Psoas muscle (tissue), 8 donors: ENCODE measurements around the gene DGCR8. TPM values are rescaled to one million over a fixed set of nuclear protein-coding genes. Genes with fewer than 3 reads are reported as not detected.

ENCODE experiments used
- ATAC-seq, 4 donors: fragments of 200-7000 bp; cut with Tn5 transposase; one replicate each; pipeline ENCODE4 v1.9.1; 2020; ENCODE audit warnings: moderate library complexity in 3 of 4, mild to moderate bottlenecking in 2 of 4
- DNase-seq, 2 donors: peaks; one replicate each; pipeline ENCODE4 v3.0.0-alpha.2; 2020
- H3K27ac ChIP-seq: fragments of 200-600 bp; one replicate; pipeline ENCODE4 v1.8.0; 2022
- H3K27me3 ChIP-seq, 3 donors: fragments of 200-600 bp in 1 of 3; one replicate each; pipeline versions ENCODE4 v1.6.1 to v1.8.0; 2013 to 2022; ENCODE audit warnings: low read length in 2 of 3, mild to moderate bottlenecking in 2 of 3, moderate library complexity in 1 of 3; ENCODE audit not compliant: insufficient read depth in 3 of 3
- H3K36me3 ChIP-seq, 2 donors: fragments of 200-600 bp in 1 of 2; one replicate each; pipeline versions ENCODE4 v1.6.1 to v1.8.0; 2013 to 2022; ENCODE audit warnings: low read depth in 1 of 2, mild to moderate bottlenecking in 1 of 2, moderate library complexity in 1 of 2; ENCODE audit not compliant: insufficient read depth in 1 of 2
- H3K4me1 ChIP-seq: fragments of 200-600 bp; one replicate; pipeline ENCODE4 v1.8.0; 2022
- H3K4me3 ChIP-seq: fragments of 200-600 bp; one replicate; pipeline ENCODE4 v1.8.0; 2022; ENCODE audit warnings: mild to moderate bottlenecking
- H3K9me3 ChIP-seq: fragments of 200-600 bp; one replicate; pipeline ENCODE4 v1.8.0; 2022
- CTCF ChIP-seq: fragments of 200-600 bp; IDR thresholded peaks from one replicate; pipeline ENCODE4 v1.8.0; 2022; ENCODE audit warnings: antibody characterized with exemption
- WGBS, 3 donors: extraction: QIAGEN DNeasy Blood & Tissue Kit; methylation state at CpG; one replicate each; pipeline versions ENCODE4 v1.1.6 to v1.1.7; 2013; 5-methylcytosine and 5-hydroxymethylcytosine counted together
- intact Hi-C, 2 donors: fragments of 100-400 bp; cut with DNase I; formaldehyde crosslinking; loops; one replicate each; pipeline versions ENCODE4 v1.11.0 to v1.14.2; 2022
- polyA plus RNA-seq, 3 donors: library from polyadenylated mRNA; stranded (reverse); fragments of 200-250 nt; gene quantifications; one replicate each; pipeline ENCODE4 v1.2.3, GENCODE V29; 2013
- total RNA-seq, 4 donors: library from RNA; stranded (reverse); fragmentation: NEBNext Ultra II Directional in 2 of 4; extraction: Animal tissue kit (Norgen Biotek cat#: 25700) in 2 of 4; gene quantifications; one replicate each; pipeline versions ENCODE4 v1.2.1 to v1.2.4, GENCODE V29; 2021 to 2023
- donor health status: healthy with polysubstance abuse.
- donor health status: DM: no; HTN: no; CAD: no; lungs with moderate emphysema.
- donor health status: Bipolar disorder and iron deficiency.
- donor health status: healthy.
- donor health status: DM: yes; HTN: yes; CAD: no.
- donor health status: DM: no; HTN: no; CAD: no.
- donor health status: DM: no; HTN: no; CAD: no.
- donor health status: DM: yes; HTN: yes; CAD: no.

DGCR8 gene
- total and polyA plus RNA-seq, 7 donors, result 10.5 to 21.5 (median 15.3) TPM

- H3K27ac ChIP-seq, result peak overlapping the region; percentile 70
- intact Hi-C loops, result no loop called here
- ATAC-seq, result peak in 2 of 4 donors; percentile 7 to 23
- H3K27me3 ChIP-seq, result no peaks in the 10 kb centered on the region
- H3K4me3 ChIP-seq, result no peak overlapping the region
- H3K9me3 ChIP-seq, result no peaks in the 10 kb centered on the region
- peaks cover 20 to 95% of the 10 kb centered on the region in 2 donors for H3K36me3 ChIP-seq
- H3K4me1 ChIP-seq, result peaks cover 7% of the 10 kb centered on the region
- WGBS, 3 donors, result 79 to 87% (median 81%) methylated on average over 15 of the region's 15 CpGs
- DNase-seq, result no peak
- TF ChIP-seq CTCF, result no peak
Observed at GRCh38 chr22:20094197-20094807, 14.3 kb downstream of the DGCR8 start.

- Histone ChIP-seq H3K4me3 (no peak overlapping the region), H3K27me3 (no peaks in the 10 kb centered on the region), H3K27ac (no peak overlapping the region), H3K9me3 (no peaks in the 10 kb centered on the region), H3K36me3 (peaks cover 10 to 95% of the 10 kb centered on the region in 2 donors), H3K4me1 (peaks cover 7% of the 10 kb centered on the region)
- no peak for TF ChIP-seq CTCF
- no peak for DNase-seq
- no peak for ATAC-seq
- 94 to 97% (median 96%) methylated on average over 4 of the region's 4 CpGs for WGBS, 3 donors
- intact Hi-C loops, result no loop called here
Observed at GRCh38 chr22:20095521-20095920, 15.5 kb downstream of the DGCR8 start.

GRCh38 chr22:20096574-20097420 lies 16.8 kb downstream of the DGCR8 start:
- H3K27me3 ChIP-seq, result no peaks in the 10 kb centered on the region
- no peak overlapping the region for H3K27ac ChIP-seq
- 96 to 99% (median 96%) methylated on average over 2 of the region's 2 CpGs for WGBS, 3 donors
- no peaks in the 10 kb centered on the region for H3K9me3 ChIP-seq
- no peak for TF ChIP-seq CTCF
- H3K36me3 ChIP-seq, result peaks cover 3 to 95% of the 10 kb centered on the region in 2 donors
- intact Hi-C loops, result no loop called here
- DNase-seq (no peak), ATAC-seq (no peak)
- no peak overlapping the region for H3K4me3 ChIP-seq
- peaks cover 7% of the 10 kb centered on the region for H3K4me1 ChIP-seq

GRCh38 chr22:20099099-20099711 lies 19.2 kb downstream of the DGCR8 start:
- WGBS, 3 donors, result 88 to 95% (median 95%) methylated on average over 6 of the region's 6 CpGs
- DNase-seq, result no peak
- intact Hi-C loops, result no loop called here

More at GRCh38 chr22:20099099-20099711, 19.2 kb downstream of the DGCR8 start:
- no peak for TF ChIP-seq CTCF
- no peak for ATAC-seq
- H3K27me3 ChIP-seq, result no peaks in the 10 kb centered on the region
- H3K36me3 ChIP-seq, result peaks cover 3 to 90% of the 10 kb centered on the region in 2 donors
- peaks cover 8% of the 10 kb centered on the region for H3K4me1 ChIP-seq
- H3K27ac ChIP-seq, result peak overlapping the region; percentile 4
- no peak overlapping the region for H3K4me3 ChIP-seq
- no peaks in the 10 kb centered on the region for H3K9me3 ChIP-seq
